ENCODE measurements around the gene RNF169. TPM values are rescaled to one million over a fixed set of nuclear protein-coding genes. Genes with fewer than 3 reads are reported as not detected.

RNF169 gene
- total and polyA plus RNA-seq, 2 experiments from 2014 or later = 0.78 to 16.5 TPM

GRCh38 chr11:74777038-74777437 lies 28.4 kb downstream of the RNF169 start:
- Histone ChIP-seq H3K4me2 (no peak overlapping the region), H3K79me2 (replicated peaks; ENCODE audit: insufficient read depth) (peaks cover 64% of the 10 kb centered on the region), H2AFZ (no peak overlapping the region), H3F3A (replicated peaks; ENCODE audit: low read depth) (no peaks in the 10 kb centered on the region), H3K27ac (ENCODE audit: low read depth) (no peak overlapping the region), H3K36me3 (ENCODE audit: insufficient read depth) (no peaks in the 10 kb centered on the region), H4K20me1 (replicated peaks; ENCODE audit: insufficient read depth) (peaks cover 17% of the 10 kb centered on the region; the same call in 1 of the 2 replicates), H3K4me3 (no peak overlapping the region), H3K4me1 (ENCODE audit: insufficient read depth) (no peaks in the 10 kb centered on the region), H3K27me3 (ENCODE audit: insufficient read depth) (no peaks in the 10 kb centered on the region), H3K9me2 (ENCODE audit: insufficient read depth) (no peaks in the 10 kb centered on the region)
- Mint-ChIP-seq H3K4me3 (no peak overlapping the region), H3K4me1 (no peaks in the 10 kb centered on the region), H3K27me3 (ENCODE audit: insufficient read depth, low read depth, poor library complexity) (no peaks in the 10 kb centered on the region), H3K36me3 (ENCODE audit: low read depth) (no peaks in the 10 kb centered on the region), H3K27ac (no peak overlapping the region), H3K9me3 (no peaks in the 10 kb centered on the region)
- TF ChIP-seq STAT1 (IDR thresholded peaks at IDR 0.05; ENCODE audit: unreplicated experiment) = no peak
- TF ChIP-seq ZNF114 (CRISPR knock-in tag; IDR thresholded peaks at IDR 0.05) = no peak
- no peak for TF ChIP-seq EZH2 (IDR thresholded peaks at IDR 0.05; ENCODE audit: low read depth, unreplicated experiment)
- TF ChIP-seq ETS1 (IDR thresholded peaks at IDR 0.05) = no peak
- no peak for TF ChIP-seq EZH2phosphoT487 (IDR thresholded peaks at IDR 0.05; ENCODE audit: unreplicated experiment)
- no peak for TF ChIP-seq CREB1 (CRISPR knock-in tag; IDR thresholded peaks at IDR 0.05; ENCODE audit: low read depth)
- no peak for TF ChIP-seq ZNF331 (CRISPR knock-in tag; IDR thresholded peaks at IDR 0.05; ENCODE audit: low read depth)
- TF ChIP-seq, protein P1, sequence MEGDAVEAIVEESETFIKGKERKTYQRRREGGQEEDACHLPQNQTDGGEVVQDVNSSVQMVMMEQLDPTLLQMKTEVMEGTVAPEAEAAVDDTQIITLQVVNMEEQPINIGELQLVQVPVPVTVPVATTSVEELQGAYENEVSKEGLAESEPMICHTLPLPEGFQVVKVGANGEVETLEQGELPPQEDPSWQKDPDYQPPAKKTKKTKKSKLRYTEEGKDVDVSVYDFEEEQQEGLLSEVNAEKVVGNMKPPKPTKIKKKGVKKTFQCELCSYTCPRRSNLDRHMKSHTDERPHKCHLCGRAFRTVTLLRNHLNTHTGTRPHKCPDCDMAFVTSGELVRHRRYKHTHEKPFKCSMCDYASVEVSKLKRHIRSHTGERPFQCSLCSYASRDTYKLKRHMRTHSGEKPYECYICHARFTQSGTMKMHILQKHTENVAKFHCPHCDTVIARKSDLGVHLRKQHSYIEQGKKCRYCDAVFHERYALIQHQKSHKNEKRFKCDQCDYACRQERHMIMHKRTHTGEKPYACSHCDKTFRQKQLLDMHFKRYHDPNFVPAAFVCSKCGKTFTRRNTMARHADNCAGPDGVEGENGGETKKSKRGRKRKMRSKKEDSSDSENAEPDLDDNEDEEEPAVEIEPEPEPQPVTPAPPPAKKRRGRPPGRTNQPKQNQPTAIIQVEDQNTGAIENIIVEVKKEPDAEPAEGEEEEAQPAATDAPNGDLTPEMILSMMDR (conservative IDR thresholded peaks at IDR 0.05; ENCODE audit: low read depth in 2 of 2) = no peak
- no peak for TF ChIP-seq REST (IDR thresholded peaks at IDR 0.05; ENCODE audit: unreplicated experiment)
- TF ChIP-seq ZNF462 (CRISPR knock-in tag; IDR thresholded peaks at IDR 0.05) = no peak
- TF ChIP-seq POLR2AphosphoS5 (IDR thresholded peaks at IDR 0.05; ENCODE audit: low read depth) = no peak
- TF ChIP-seq JUNB (IDR thresholded peaks at IDR 0.05; ENCODE audit: unreplicated experiment) = no peak
- no peak for TF ChIP-seq NANOG (IDR thresholded peaks at IDR 0.05; ENCODE audit: borderline replicate concordance)
- no peak for ATAC-seq
- no peak for DNase-seq (ENCODE audit: low spot score)

Data from GM23338 (cell line).